Panc1 (cell line): Measurements from ENCODE around the gene WRNIP1. TPM values are rescaled to one million over a fixed set of nuclear protein-coding genes. Genes with fewer than 3 reads are reported as not detected.

Source experiments
- ATAC-seq: fragments of 200-7000 bp; cut with Tn5 transposase; 2 replicates; pipeline ENCODE4 v1.9.1; 2020; ENCODE audit warnings: mild to moderate bottlenecking, moderate library complexity
- BruUV-seq: library from RNA; stranded (reverse); fragments of 400-500 nt; replicated peaks from 2 replicates; lab custom pipeline; 2021; lab: Mats Ljungman, UMichigan
- CTCF ChIA-PET: fragments of 300-600 bp; sonication (Branson Sonifier 250); formaldehyde crosslinking; loops from one replicate; lab custom pipeline; 2022; ENCODE audit warnings: antibody characterized with exemption; lab: Charles Lee
- POLR2A ChIA-PET: fragments of 300-600 bp; sonication (Branson Sonifier 250); formaldehyde crosslinking; loops from one replicate; lab custom pipeline; 2022; ENCODE audit warnings: antibody characterized with exemption; lab: Charles Lee
- DNase-seq: peaks from one replicate; pipeline ENCODE4 v3.0.0-alpha.2; 2010; ENCODE audit warnings: low read depth, low spot score
- H3K27ac ChIP-seq: 2 replicates; pipeline ENCODE4 v1.5.1; 2011; ENCODE audit warnings: mild to moderate bottlenecking, low read length, inconsistent platforms
- H3K27me3 ChIP-seq: fragments of 200-500 bp; sonication (Bioruptor generic); 2 replicates; pipeline ENCODE4 v1.6.0; 2014; ENCODE audit warnings: low read length, inconsistent platforms; ENCODE audit not compliant: control insufficient read depth, insufficient read depth
- H3K36me3 ChIP-seq: fragments of 200-500 bp; sonication (Bioruptor generic); 2 replicates; pipeline ENCODE4 v1.5.1; 2014; ENCODE audit warnings: inconsistent platforms, mild to moderate bottlenecking, low read length, moderate library complexity; ENCODE audit not compliant: control insufficient read depth, insufficient read depth
- H3K4me1 ChIP-seq: 2 replicates; pipeline ENCODE4 v1.5.1; 2011; ENCODE audit warnings: inconsistent platforms, mild to moderate bottlenecking, low read length, moderate library complexity; ENCODE audit not compliant: control insufficient read depth, insufficient read depth
- H3K4me3 ChIP-seq, 2 experiments: 2 replicates each; pipeline ENCODE4 v1.5.1; 2011 to 2012; ENCODE audit warnings: low read depth in 2 of 2, low read length in 2 of 2, mild to moderate bottlenecking in 2 of 2, inconsistent platforms in 1 of 2, moderate library complexity in 1 of 2
- H3K9me3 ChIP-seq: fragments of 200-500 bp; sonication (Bioruptor generic); 2 replicates; pipeline ENCODE4 v1.5.1; 2014; ENCODE audit warnings: low read depth, mild to moderate bottlenecking, inconsistent platforms, low read length, moderate library complexity; ENCODE audit not compliant: control insufficient read depth, insufficient read depth
- POLR2AphosphoS5 ChIP-seq: IDR thresholded peaks from 2 replicates; pipeline ENCODE4 v1.6.1; 2012; ENCODE audit warnings: mild to moderate bottlenecking, low read depth, low read length, moderate library complexity
- SIN3A ChIP-seq: IDR thresholded peaks from 2 replicates; pipeline ENCODE4 v1.6.1; 2012; ENCODE audit warnings: low read depth, mild to moderate bottlenecking, low read length, moderate library complexity, borderline replicate concordance; ENCODE audit not compliant: insufficient read depth
- TCF7L2 ChIP-seq: IDR thresholded peaks from 2 replicates; pipeline ENCODE4 v1.6.1; 2011; ENCODE audit warnings: mild to moderate bottlenecking, low read depth, low read length, inconsistent platforms
- in situ Hi-C: cut with HindIII; loops from 2 replicates; pipeline ENCODE4 v1.10.0; 2016; ENCODE audit warnings: low sequenced_read_pairs, low pct_unique_long_range_greater_than_20kb
- intact Hi-C: fragments of 100-400 bp; cut with micrococcal nuclease; formaldehyde crosslinking; loops from one replicate; pipeline ENCODE4 v1.10.0; 2022; ENCODE audit not compliant: unreplicated experiment
- total RNA-seq: library from RNA; stranded (reverse); gene quantifications from one replicate; pipeline ENCODE4 v1.2.1, GENCODE V29; 2021; ENCODE audit not compliant: unreplicated experiment
- TF ChIP-seq, protein P1 (sequence below), 2 experiments: IDR thresholded peaks; 2 replicates each; pipeline ENCODE4 v1.6.1; 2011 to 2012; ENCODE audit warnings: low read depth in 2 of 2, control low read depth in 1 of 2, low read length in 1 of 2, mild to moderate bottlenecking in 1 of 2, moderate library complexity in 1 of 2; ENCODE audit not compliant: insufficient read depth in 1 of 2
- TF ChIP-seq, protein P2 (sequence below): fragments of 450-650 bp; IDR thresholded peaks from 2 replicates; pipeline ENCODE4 v1.5.1; 2017; ENCODE audit warnings: mild to moderate bottlenecking

Gene WRNIP1
- total RNA-seq, 1 experiment from 2014 or later = 69.1 TPM

DNA sequence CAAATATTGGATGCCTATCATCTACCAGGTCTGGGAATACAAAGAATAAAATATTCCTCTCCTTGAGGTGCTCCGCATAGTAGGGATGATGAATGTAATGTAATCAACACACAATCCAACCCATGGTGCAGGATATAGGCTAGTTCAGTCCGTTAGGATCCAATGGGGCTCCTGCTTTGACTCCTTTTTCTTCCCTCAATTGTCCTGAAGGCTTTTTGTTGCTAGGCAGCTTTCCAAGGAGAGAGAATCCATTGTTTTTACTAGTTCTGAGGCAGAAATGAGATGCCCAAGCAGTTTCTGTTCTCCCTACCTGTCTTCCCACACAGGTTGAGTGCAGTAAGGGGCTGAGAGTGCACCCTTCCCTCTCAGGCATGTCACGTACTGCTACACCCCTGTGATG is 12.1 kb downstream of the WRNIP1 start:
- no peak for DNase-seq
- ChIA-PET CTCF (no interaction called here), POLR2A (interaction anchor here (0.6 kb wide), 1 partner anchor 11 kb away, joined by 3 read pairs; no protein-coding TSS in a partner anchor)
- Histone ChIP-seq H3K4me3 (no peak overlapping the region), H3K36me3 (peaks cover 6% of the 10 kb centered on the region), H3K4me1 (no peaks in the 10 kb centered on the region), H3K9me3 (no peaks in the 10 kb centered on the region), H3K27me3 (no peaks in the 10 kb centered on the region), H3K27ac (no peak overlapping the region)
- BruUV-seq = no TSS peak
- ATAC-seq = no peak
- in situ Hi-C loops = no loop called here
- TF ChIP-seq, protein P1, sequence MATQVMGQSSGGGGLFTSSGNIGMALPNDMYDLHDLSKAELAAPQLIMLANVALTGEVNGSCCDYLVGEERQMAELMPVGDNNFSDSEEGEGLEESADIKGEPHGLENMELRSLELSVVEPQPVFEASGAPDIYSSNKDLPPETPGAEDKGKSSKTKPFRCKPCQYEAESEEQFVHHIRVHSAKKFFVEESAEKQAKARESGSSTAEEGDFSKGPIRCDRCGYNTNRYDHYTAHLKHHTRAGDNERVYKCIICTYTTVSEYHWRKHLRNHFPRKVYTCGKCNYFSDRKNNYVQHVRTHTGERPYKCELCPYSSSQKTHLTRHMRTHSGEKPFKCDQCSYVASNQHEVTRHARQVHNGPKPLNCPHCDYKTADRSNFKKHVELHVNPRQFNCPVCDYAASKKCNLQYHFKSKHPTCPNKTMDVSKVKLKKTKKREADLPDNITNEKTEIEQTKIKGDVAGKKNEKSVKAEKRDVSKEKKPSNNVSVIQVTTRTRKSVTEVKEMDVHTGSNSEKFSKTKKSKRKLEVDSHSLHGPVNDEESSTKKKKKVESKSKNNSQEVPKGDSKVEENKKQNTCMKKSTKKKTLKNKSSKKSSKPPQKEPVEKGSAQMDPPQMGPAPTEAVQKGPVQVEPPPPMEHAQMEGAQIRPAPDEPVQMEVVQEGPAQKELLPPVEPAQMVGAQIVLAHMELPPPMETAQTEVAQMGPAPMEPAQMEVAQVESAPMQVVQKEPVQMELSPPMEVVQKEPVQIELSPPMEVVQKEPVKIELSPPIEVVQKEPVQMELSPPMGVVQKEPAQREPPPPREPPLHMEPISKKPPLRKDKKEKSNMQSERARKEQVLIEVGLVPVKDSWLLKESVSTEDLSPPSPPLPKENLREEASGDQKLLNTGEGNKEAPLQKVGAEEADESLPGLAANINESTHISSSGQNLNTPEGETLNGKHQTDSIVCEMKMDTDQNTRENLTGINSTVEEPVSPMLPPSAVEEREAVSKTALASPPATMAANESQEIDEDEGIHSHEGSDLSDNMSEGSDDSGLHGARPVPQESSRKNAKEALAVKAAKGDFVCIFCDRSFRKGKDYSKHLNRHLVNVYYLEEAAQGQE (IDR thresholded peaks at IDR 0.05; ENCODE audit: insufficient read depth in 1 of 2, low read depth in 2 of 2, low read length in 1 of 2) = no peak
- TF ChIP-seq, protein P2, sequence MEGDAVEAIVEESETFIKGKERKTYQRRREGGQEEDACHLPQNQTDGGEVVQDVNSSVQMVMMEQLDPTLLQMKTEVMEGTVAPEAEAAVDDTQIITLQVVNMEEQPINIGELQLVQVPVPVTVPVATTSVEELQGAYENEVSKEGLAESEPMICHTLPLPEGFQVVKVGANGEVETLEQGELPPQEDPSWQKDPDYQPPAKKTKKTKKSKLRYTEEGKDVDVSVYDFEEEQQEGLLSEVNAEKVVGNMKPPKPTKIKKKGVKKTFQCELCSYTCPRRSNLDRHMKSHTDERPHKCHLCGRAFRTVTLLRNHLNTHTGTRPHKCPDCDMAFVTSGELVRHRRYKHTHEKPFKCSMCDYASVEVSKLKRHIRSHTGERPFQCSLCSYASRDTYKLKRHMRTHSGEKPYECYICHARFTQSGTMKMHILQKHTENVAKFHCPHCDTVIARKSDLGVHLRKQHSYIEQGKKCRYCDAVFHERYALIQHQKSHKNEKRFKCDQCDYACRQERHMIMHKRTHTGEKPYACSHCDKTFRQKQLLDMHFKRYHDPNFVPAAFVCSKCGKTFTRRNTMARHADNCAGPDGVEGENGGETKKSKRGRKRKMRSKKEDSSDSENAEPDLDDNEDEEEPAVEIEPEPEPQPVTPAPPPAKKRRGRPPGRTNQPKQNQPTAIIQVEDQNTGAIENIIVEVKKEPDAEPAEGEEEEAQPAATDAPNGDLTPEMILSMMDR = no peak
- TF ChIP-seq POLR2AphosphoS5 (no peak), TCF7L2 (no peak), SIN3A (no peak)
- intact Hi-C loops = no loop called here

DNA sequence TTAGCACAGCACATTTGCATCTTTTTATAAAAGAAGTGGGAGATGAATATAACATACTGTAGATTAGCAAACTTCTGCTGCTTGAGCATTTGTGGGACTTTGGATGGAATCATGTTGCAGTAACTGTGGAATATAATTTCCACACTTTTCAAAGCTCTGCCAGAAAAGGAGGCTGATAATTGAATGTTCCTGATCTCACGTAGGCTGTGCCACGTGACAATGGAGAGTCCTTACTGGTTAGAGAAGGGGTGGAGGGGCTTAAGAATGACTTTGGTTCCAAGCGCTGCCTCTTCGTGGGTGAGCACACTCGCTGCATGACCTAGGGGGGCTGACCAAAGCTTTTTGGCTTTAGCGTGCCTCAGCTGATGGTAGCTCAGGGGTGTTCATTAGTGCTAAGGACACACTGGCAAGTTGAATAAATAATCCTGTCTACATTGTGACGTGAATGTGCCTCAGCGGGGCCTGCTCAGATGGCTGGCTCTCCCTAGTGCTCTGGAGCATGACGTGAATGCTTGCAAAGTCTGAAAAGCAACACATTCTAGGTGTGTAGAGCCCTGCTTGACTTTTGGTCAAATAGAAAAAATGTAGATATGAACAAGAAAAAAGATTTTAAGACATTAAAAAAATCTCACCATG is 15.0 kb downstream of the WRNIP1 start:
- Histone ChIP-seq H3K4me3 (no peak overlapping the region), H3K27me3 (no peaks in the 10 kb centered on the region), H3K4me1 (no peaks in the 10 kb centered on the region), H3K27ac (no peak overlapping the region), H3K9me3 (no peaks in the 10 kb centered on the region), H3K36me3 (peaks cover 8% of the 10 kb centered on the region)
- no peak for ATAC-seq
- TF ChIP-seq SIN3A = no peak
- TF ChIP-seq, protein P1 (IDR thresholded peaks at IDR 0.05; ENCODE audit: insufficient read depth in 1 of 2, low read depth in 2 of 2, low read length in 1 of 2) = no peak
- TF ChIP-seq, protein P2 = no peak
- TF ChIP-seq POLR2AphosphoS5 = no peak
- TF ChIP-seq TCF7L2 = no peak
- no peak for DNase-seq
- BruUV-seq = no TSS peak
- CTCF ChIA-PET = interaction anchor here (1.0 kb wide), 1 partner anchor 11 kb away, joined by 6 read pairs; no protein-coding TSS in a partner anchor
- POLR2A ChIA-PET = no interaction called here
- in situ Hi-C loops (no loop called here), intact Hi-C loops (no loop called here)
